ENCODE data around the gene RER1. TPM values are rescaled to one million over a fixed set of nuclear protein-coding genes. Genes with fewer than 3 reads are reported as not detected.
"Not testable (repeated sequence)": the region's sequence is repeated elsewhere in the genome, so short reads cannot be mapped to it uniquely, and the experiment has no call there.

The RER1 gene
- total RNA-seq, 1 donor from 2014 or later, result 35.5 TPM

DNA sequence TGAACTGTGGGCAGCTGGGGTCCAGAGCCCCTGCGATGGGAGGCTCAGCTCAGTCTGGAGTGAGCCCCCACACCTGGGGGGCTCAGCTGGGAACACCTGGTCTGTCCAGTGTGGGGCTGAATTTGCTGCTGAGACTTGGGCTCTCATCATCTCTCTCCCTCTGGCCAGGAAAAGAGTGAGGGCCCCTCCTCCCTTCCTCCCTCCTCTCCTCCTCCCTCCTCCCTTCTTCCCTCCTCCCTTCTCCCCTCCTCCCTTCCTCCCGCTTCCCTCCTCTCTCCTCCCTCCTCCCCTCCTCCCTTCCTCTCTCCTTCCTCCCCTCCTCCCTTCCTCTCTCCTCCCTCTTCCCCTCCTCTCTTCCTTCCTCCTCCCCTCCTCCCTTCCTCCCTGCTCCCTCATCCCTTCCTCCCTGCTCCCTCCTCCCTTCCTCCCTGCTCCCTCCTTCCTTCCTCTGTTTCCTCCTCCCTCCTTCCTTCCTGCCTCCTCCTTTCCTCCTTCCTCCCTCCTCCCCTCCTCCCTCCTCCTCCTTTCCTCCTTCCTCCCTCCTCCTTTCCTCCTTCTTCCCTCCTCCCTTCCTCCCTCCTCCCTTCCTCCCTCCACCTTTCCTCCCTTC lies 44.2 kb downstream of the RER1 start:
- no peak overlapping the region for H3K4me3 ChIP-seq (ENCODE audit: low read length in 3 of 3)
- peaks cover 44 to 63% (median 47%) of the 10 kb centered on the region in 3 donors for H3K27me3 ChIP-seq (ENCODE audit: control insufficient read depth in 3 of 3, insufficient read depth in 3 of 3, low read length in 3 of 3)
- no peaks in the 10 kb centered on the region for H3K4me1 ChIP-seq (ENCODE audit: control insufficient read depth in 3 of 3, insufficient read depth in 3 of 3, low read length in 3 of 3)
- no peak overlapping the region for H3K9ac ChIP-seq (ENCODE audit: low read depth in 1 of 3, low read length in 3 of 3)
- no peaks in the 10 kb centered on the region for H3K9me3 ChIP-seq (ENCODE audit: control insufficient read depth in 3 of 3, low read length in 3 of 3)
- H3K27ac ChIP-seq (ENCODE audit: low read depth, low read length), result no peak overlapping the region
- H3K36me3 ChIP-seq (ENCODE audit: control insufficient read depth in 3 of 3, insufficient read depth in 3 of 3, low read length in 3 of 3), result no peaks in the 10 kb centered on the region

DNA sequence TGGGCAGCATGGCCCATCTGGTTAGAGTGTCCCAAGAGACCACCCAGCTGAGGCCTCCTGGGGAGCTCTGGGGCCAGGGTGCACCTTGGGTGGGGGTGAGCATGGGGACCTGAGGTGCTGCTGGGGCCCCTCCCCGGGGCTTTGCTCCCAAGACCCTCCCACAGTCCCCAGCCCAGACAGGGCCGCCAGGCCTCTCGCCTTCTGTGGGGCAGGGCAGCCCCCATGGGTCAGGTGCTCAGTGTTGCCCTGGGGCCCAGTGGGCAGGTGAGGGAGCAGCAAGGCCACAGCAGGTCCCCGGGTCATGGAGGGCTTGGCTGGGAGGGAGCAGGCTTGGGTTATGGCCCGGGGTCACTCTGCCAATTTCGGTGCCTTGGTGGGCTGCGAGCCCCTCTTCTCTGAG lies 45.2 kb downstream of the RER1 start:
- Histone ChIP-seq H3K9ac (ENCODE audit: low read depth in 1 of 3, low read length in 3 of 3) (no peak overlapping the region), H3K9me3 (ENCODE audit: control insufficient read depth in 3 of 3, low read length in 3 of 3) (no peaks in the 10 kb centered on the region), H3K36me3 (ENCODE audit: control insufficient read depth in 3 of 3, insufficient read depth in 3 of 3, low read length in 3 of 3) (no peaks in the 10 kb centered on the region), H3K27me3 (ENCODE audit: control insufficient read depth in 3 of 3, insufficient read depth in 3 of 3, low read length in 3 of 3) (peaks cover 38 to 61% (median 49%) of the 10 kb centered on the region in 3 donors), H3K27ac (ENCODE audit: low read depth, low read length) (no peak overlapping the region), H3K4me1 (ENCODE audit: control insufficient read depth in 3 of 3, insufficient read depth in 3 of 3, low read length in 3 of 3) (no peaks in the 10 kb centered on the region), H3K4me3 (ENCODE audit: low read length in 3 of 3) (no peak overlapping the region)

DNA sequence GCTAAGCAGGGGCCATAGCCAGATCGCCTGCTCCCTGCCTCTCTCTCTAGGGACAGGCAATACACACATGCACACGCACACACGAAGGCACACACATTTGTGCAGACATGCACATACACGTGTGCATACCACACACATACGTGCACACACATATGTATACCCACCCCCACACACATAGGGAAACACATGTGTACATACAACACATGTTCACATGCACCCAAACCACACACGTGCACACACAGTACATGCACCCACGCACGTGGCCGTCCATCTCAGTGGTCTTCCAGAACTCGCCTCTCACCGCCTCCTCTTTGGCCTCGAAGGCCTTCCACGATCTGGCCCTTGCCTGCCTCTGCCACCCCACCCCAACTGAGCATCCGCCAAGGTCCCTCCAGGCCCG lies 46.0 kb downstream of the RER1 start:
- Histone ChIP-seq H3K36me3 (ENCODE audit: control insufficient read depth in 3 of 3, insufficient read depth in 3 of 3, low read length in 3 of 3) (no peaks in the 10 kb centered on the region), H3K4me3 (ENCODE audit: low read length in 3 of 3) (no peak overlapping the region), H3K27me3 (ENCODE audit: control insufficient read depth in 3 of 3, insufficient read depth in 3 of 3, low read length in 3 of 3) (peaks cover 38 to 61% (median 55%) of the 10 kb centered on the region in 3 donors), H3K9me3 (ENCODE audit: control insufficient read depth in 3 of 3, low read length in 3 of 3) (no peaks in the 10 kb centered on the region), H3K27ac (ENCODE audit: low read depth, low read length) (no peak overlapping the region), H3K4me1 (ENCODE audit: control insufficient read depth in 3 of 3, insufficient read depth in 3 of 3, low read length in 3 of 3) (no peaks in the 10 kb centered on the region), H3K9ac (ENCODE audit: low read depth in 1 of 3, low read length in 3 of 3) (no peak overlapping the region)

- Histone ChIP-seq H3K27ac (ENCODE audit: low read depth, low read length) (no peak overlapping the region), H3K27me3 (ENCODE audit: control insufficient read depth in 3 of 3, insufficient read depth in 3 of 3, low read length in 3 of 3) (peaks cover 38 to 61% (median 55%) of the 10 kb centered on the region in 3 donors), H3K36me3 (ENCODE audit: control insufficient read depth in 3 of 3, insufficient read depth in 3 of 3, low read length in 3 of 3) (no peaks in the 10 kb centered on the region), H3K4me3 (ENCODE audit: low read length in 3 of 3) (no peak overlapping the region), H3K9me3 (ENCODE audit: control insufficient read depth in 3 of 3, low read length in 3 of 3) (no peaks in the 10 kb centered on the region), H3K9ac (ENCODE audit: low read depth in 1 of 3, low read length in 3 of 3) (no peak overlapping the region), H3K4me1 (ENCODE audit: control insufficient read depth in 3 of 3, insufficient read depth in 3 of 3, low read length in 3 of 3) (peaks cover 0 to 2% (median 0%) of the 10 kb centered on the region in 3 donors)
These were observed 46.4 kb downstream of the RER1 start for GRCh38 chr1:2438038-2438437.

- Histone ChIP-seq H3K9ac (ENCODE audit: low read depth in 1 of 3, low read length in 3 of 3) (no peak overlapping the region), H3K4me1 (ENCODE audit: control insufficient read depth in 3 of 3, insufficient read depth in 3 of 3, low read length in 3 of 3) (peaks cover 0 to 2% (median 0%) of the 10 kb centered on the region in 3 donors), H3K4me3 (ENCODE audit: low read length in 3 of 3) (no peak overlapping the region), H3K27me3 (ENCODE audit: control insufficient read depth in 3 of 3, insufficient read depth in 3 of 3, low read length in 3 of 3) (peaks cover 36 to 58% (median 50%) of the 10 kb centered on the region in 3 donors), H3K27ac (ENCODE audit: low read depth, low read length) (no peak overlapping the region), H3K36me3 (ENCODE audit: control insufficient read depth in 3 of 3, insufficient read depth in 3 of 3, low read length in 3 of 3) (no peaks in the 10 kb centered on the region), H3K9me3 (ENCODE audit: control insufficient read depth in 3 of 3, low read length in 3 of 3) (no peaks in the 10 kb centered on the region)
These were observed 47.0 kb downstream of the RER1 start for GRCh38 chr1:2438641-2439040.

- Histone ChIP-seq H3K9me3 (ENCODE audit: control insufficient read depth in 3 of 3, low read length in 3 of 3) (no peaks in the 10 kb centered on the region), H3K9ac (ENCODE audit: low read depth in 1 of 3, low read length in 3 of 3) (no peak overlapping the region), H3K36me3 (ENCODE audit: control insufficient read depth in 3 of 3, insufficient read depth in 3 of 3, low read length in 3 of 3) (no peaks in the 10 kb centered on the region), H3K27me3 (ENCODE audit: control insufficient read depth in 3 of 3, insufficient read depth in 3 of 3, low read length in 3 of 3) (peaks cover 36 to 56% (median 50%) of the 10 kb centered on the region in 3 donors), H3K27ac (ENCODE audit: low read depth, low read length) (no peak overlapping the region), H3K4me1 (ENCODE audit: control insufficient read depth in 3 of 3, insufficient read depth in 3 of 3, low read length in 3 of 3) (peaks cover 0 to 2% (median 0%) of the 10 kb centered on the region in 3 donors), H3K4me3 (ENCODE audit: low read length in 3 of 3) (no peak overlapping the region)
These were observed 47.7 kb downstream of the RER1 start for GRCh38 chr1:2439369-2439768.

DNA sequence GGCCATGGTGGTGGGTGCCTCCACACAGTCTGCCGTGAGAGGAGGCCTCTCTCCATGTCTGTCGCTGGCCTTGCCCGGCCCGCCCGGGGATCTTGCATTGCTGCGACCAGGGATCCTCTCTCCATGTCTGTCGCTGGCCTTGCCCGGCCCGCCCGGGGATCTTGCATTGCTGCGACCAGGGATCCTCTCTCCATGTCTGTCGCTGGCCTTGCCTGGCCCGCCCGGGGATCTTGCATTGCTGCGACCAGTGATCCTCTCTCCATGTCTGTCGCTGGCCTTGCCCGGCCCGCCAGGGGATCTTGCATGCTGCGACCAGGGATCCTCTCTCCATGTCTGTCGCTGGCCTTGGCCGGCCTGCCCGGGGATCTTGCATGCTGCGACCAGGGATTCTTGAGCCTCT lies 48.7 kb downstream of the RER1 start:
- H3K27me3 ChIP-seq (ENCODE audit: control insufficient read depth in 3 of 3, insufficient read depth in 3 of 3, low read length in 3 of 3), result peaks cover 42 to 57% (median 55%) of the 10 kb centered on the region in 3 donors
- not testable (repeated sequence) for H3K9ac ChIP-seq (ENCODE audit: low read depth in 1 of 3, low read length in 3 of 3); H3K4me1 ChIP-seq (ENCODE audit: control insufficient read depth in 3 of 3, insufficient read depth in 3 of 3, low read length in 3 of 3); H3K4me3 ChIP-seq (ENCODE audit: low read length in 3 of 3); H3K27ac ChIP-seq (ENCODE audit: low read depth, low read length); H3K36me3 ChIP-seq (ENCODE audit: control insufficient read depth in 3 of 3, insufficient read depth in 3 of 3, low read length in 3 of 3); H3K9me3 ChIP-seq (ENCODE audit: control insufficient read depth in 3 of 3, low read length in 3 of 3)

- Histone ChIP-seq H3K9me3 (ENCODE audit: control insufficient read depth in 3 of 3, low read length in 3 of 3) (no peaks in the 10 kb centered on the region), H3K36me3 (ENCODE audit: control insufficient read depth in 3 of 3, insufficient read depth in 3 of 3, low read length in 3 of 3) (no peaks in the 10 kb centered on the region), H3K9ac (ENCODE audit: low read depth in 1 of 3, low read length in 3 of 3) (no peak overlapping the region), H3K4me3 (ENCODE audit: low read length in 3 of 3) (no peak overlapping the region), H3K27ac (ENCODE audit: low read depth, low read length) (no peak overlapping the region), H3K27me3 (ENCODE audit: control insufficient read depth in 3 of 3, insufficient read depth in 3 of 3, low read length in 3 of 3) (peaks cover 53 to 62% (median 60%) of the 10 kb centered on the region in 3 donors), H3K4me1 (ENCODE audit: control insufficient read depth in 3 of 3, insufficient read depth in 3 of 3, low read length in 3 of 3) (peaks cover 0 to 2% (median 0%) of the 10 kb centered on the region in 3 donors)
These were observed 50.1 kb downstream of the RER1 start for GRCh38 chr1:2441746-2442145.

GRCh38 chr1:2442661-2443060 lies 51.0 kb downstream of the RER1 start:
- Histone ChIP-seq H3K9me3 (ENCODE audit: control insufficient read depth in 3 of 3, low read length in 3 of 3) (no peaks in the 10 kb centered on the region), H3K36me3 (ENCODE audit: control insufficient read depth in 3 of 3, insufficient read depth in 3 of 3, low read length in 3 of 3) (no peaks in the 10 kb centered on the region), H3K9ac (ENCODE audit: low read depth in 1 of 3, low read length in 3 of 3) (no peak overlapping the region), H3K4me1 (ENCODE audit: control insufficient read depth in 3 of 3, insufficient read depth in 3 of 3, low read length in 3 of 3) (peaks cover 0 to 2% (median 0%) of the 10 kb centered on the region in 3 donors), H3K4me3 (ENCODE audit: low read length in 3 of 3) (no peak overlapping the region), H3K27ac (ENCODE audit: low read depth, low read length) (no peak overlapping the region), H3K27me3 (ENCODE audit: control insufficient read depth in 3 of 3, insufficient read depth in 3 of 3, low read length in 3 of 3) (peaks cover 60 to 68% (median 65%) of the 10 kb centered on the region in 3 donors)

GRCh38 chr1:2443277-2444137 lies 51.9 kb downstream of the RER1 start:
- H3K9me3 ChIP-seq (ENCODE audit: control insufficient read depth in 3 of 3, low read length in 3 of 3), result no peaks in the 10 kb centered on the region
- no peak overlapping the region for H3K27ac ChIP-seq (ENCODE audit: low read depth, low read length)
- peaks cover 0 to 2% (median 0%) of the 10 kb centered on the region in 3 donors for H3K4me1 ChIP-seq (ENCODE audit: control insufficient read depth in 3 of 3, insufficient read depth in 3 of 3, low read length in 3 of 3)
- no peak overlapping the region for H3K9ac ChIP-seq (ENCODE audit: low read depth in 1 of 3, low read length in 3 of 3)
- H3K27me3 ChIP-seq (ENCODE audit: control insufficient read depth in 3 of 3, insufficient read depth in 3 of 3, low read length in 3 of 3), result peaks cover 60 to 71% (median 65%) of the 10 kb centered on the region in 3 donors
- no peak overlapping the region for H3K4me3 ChIP-seq (ENCODE audit: low read length in 3 of 3)
- no peaks in the 10 kb centered on the region for H3K36me3 ChIP-seq (ENCODE audit: control insufficient read depth in 3 of 3, insufficient read depth in 3 of 3, low read length in 3 of 3)

Data from skeletal muscle tissue (tissue), 4 donors.